ENCODE data around the gene VWA5B1. TPM values are rescaled to one million over a fixed set of nuclear protein-coding genes. Genes with fewer than 3 reads are reported as not detected.

The VWA5B1 gene
- total RNA-seq, 4 donors from 2014 or later = not detected

- Histone ChIP-seq H3K36me3 (no peaks in the 10 kb centered on the region), H3K4me3 (no peak overlapping the region), H3K4me1 (no peaks in the 10 kb centered on the region), H3K9me3 (peaks cover 0 to 6% (median 0%) of the 10 kb centered on the region in 4 donors), H3K27ac (no peak overlapping the region), H3K27me3 (no peaks in the 10 kb centered on the region)
- 96 to 100% methylated on average over 1 of the region's 1 CpG for WGBS, 2 donors
- DNase-seq (ENCODE audit: low spot score in 2 of 2) = no peak
- TF ChIP-seq CTCF (IDR thresholded peaks at IDR 0.05) (no peak), EP300 (IDR thresholded peaks at IDR 0.05) (no peak), POLR2A (IDR thresholded peaks at IDR 0.05) (no peak)
Measured at GRCh38 chr1:20252587-20252986, 38.1 kb upstream of the VWA5B1 start.

- WGBS, 2 donors = 37 to 63% methylated on average over 7 of the region's 7 CpGs
- Histone ChIP-seq H3K27ac (no peak overlapping the region), H3K4me1 (no peaks in the 10 kb centered on the region), H3K36me3 (no peaks in the 10 kb centered on the region), H3K27me3 (peaks cover 0 to 7% of the 10 kb centered on the region in 2 donors), H3K9me3 (peaks cover 0 to 6% (median 0%) of the 10 kb centered on the region in 4 donors), H3K4me3 (no peak overlapping the region)
- no peak for DNase-seq (ENCODE audit: low spot score in 2 of 2)
- TF ChIP-seq CTCF (IDR thresholded peaks at IDR 0.05) = no peak
- no peak for TF ChIP-seq EP300 (IDR thresholded peaks at IDR 0.05)
- TF ChIP-seq POLR2A (IDR thresholded peaks at IDR 0.05) = no peak
Measured at GRCh38 chr1:20255666-20256065, 35.0 kb upstream of the VWA5B1 start.

GRCh38 chr1:20259646-20260045, 31.0 kb upstream of the VWA5B1 start:
- no peaks in the 10 kb centered on the region for H3K4me1 ChIP-seq
- no peak overlapping the region for H3K27ac ChIP-seq
- no peak overlapping the region for H3K4me3 ChIP-seq
- DNase-seq (ENCODE audit: low spot score in 2 of 2) = no peak
- 57 to 58% methylated on average over 3 of the region's 3 CpGs for WGBS, 2 donors
- H3K36me3 ChIP-seq = no peaks in the 10 kb centered on the region
- H3K9me3 ChIP-seq = no peaks in the 10 kb centered on the region
- TF ChIP-seq POLR2A (IDR thresholded peaks at IDR 0.05) (no peak), EP300 (IDR thresholded peaks at IDR 0.05) (no peak), CTCF (IDR thresholded peaks at IDR 0.05) (no peak)
- H3K27me3 ChIP-seq = peaks cover 0 to 7% of the 10 kb centered on the region in 2 donors

GRCh38 chr1:20261095-20261494, 29.6 kb upstream of the VWA5B1 start:
- no peak overlapping the region for H3K4me3 ChIP-seq
- DNase-seq (ENCODE audit: low spot score in 2 of 2) = no peak
- WGBS, 2 donors = 75 to 76% methylated on average over 5 of the region's 5 CpGs
- no peaks in the 10 kb centered on the region for H3K36me3 ChIP-seq
- no peaks in the 10 kb centered on the region for H3K9me3 ChIP-seq
- TF ChIP-seq POLR2A (IDR thresholded peaks at IDR 0.05) (no peak), EP300 (IDR thresholded peaks at IDR 0.05) (no peak), CTCF (IDR thresholded peaks at IDR 0.05) (no peak)
- H3K4me1 ChIP-seq = no peaks in the 10 kb centered on the region
- H3K27ac ChIP-seq = no peak overlapping the region
- H3K27me3 ChIP-seq = peaks cover 0 to 7% of the 10 kb centered on the region in 2 donors

- H3K4me3 ChIP-seq = no peak overlapping the region
- no peaks in the 10 kb centered on the region for H3K4me1 ChIP-seq
- no peak for DNase-seq (ENCODE audit: low spot score in 2 of 2)
- H3K36me3 ChIP-seq = no peaks in the 10 kb centered on the region
- 62 to 74% methylated on average over 8 of the region's 8 CpGs for WGBS, 2 donors
- no peak overlapping the region for H3K27ac ChIP-seq
- no peaks in the 10 kb centered on the region for H3K9me3 ChIP-seq
- peaks cover 0 to 7% of the 10 kb centered on the region in 2 donors for H3K27me3 ChIP-seq
- TF ChIP-seq EP300 (IDR thresholded peaks at IDR 0.05) (no peak), CTCF (IDR thresholded peaks at IDR 0.05) (no peak), POLR2A (IDR thresholded peaks at IDR 0.05) (no peak)
Measured at GRCh38 chr1:20262810-20263534, 27.7 kb upstream of the VWA5B1 start.

Data from tibial nerve (tissue), 4 donors.